ENCODE results near the gene CEBPG.

The CEBPG gene

DNA sequence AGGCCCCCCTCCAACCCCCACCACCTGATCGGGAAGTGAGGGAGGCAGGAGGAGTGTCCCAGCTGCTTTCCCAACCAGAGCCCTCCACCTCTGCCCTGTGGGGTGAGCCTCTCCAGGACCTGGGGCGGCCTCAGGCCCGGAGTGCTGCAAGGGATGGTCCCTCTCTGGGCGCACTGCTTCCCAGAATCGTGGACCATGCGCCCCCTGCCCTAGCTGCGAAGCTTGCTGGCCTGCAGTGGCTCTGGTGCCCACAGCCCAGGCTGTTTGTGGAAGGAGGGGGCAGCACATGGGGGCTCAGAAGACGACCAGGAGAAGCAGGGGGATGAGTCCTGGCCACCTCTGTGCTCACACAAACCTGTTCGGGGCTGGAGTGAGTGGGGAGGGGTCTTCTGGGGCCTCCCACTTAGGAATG lies 33.6 kb downstream of the CEBPG start:
- no peak for DNase-seq (ENCODE audit: low read depth)

DNA sequence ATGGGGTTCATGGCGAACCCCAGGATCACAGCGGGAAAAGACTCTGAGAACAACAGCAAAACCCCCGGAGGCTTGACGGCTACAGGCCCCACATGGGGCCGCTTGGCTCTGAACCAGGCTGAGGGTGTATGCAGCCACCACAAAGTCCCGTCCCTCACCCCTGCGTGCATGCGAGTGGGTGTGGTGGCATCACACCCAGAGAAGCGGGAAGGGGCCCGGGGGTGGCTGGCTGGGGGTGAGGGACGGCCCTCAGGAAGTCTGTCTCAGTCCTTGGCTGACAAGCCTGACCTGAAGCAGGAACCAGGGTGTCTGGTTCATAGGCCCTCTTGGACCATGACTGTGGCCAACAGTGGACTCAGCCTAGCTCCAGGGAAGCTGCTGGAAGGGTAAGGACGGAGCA lies 34.2 kb downstream of the CEBPG start:
- DNase-seq (ENCODE audit: low read depth): no peak

GRCh38 chr19:33408116-33408515 lies 34.6 kb downstream of the CEBPG start:
- no peak for DNase-seq (ENCODE audit: low read depth)

DNA sequence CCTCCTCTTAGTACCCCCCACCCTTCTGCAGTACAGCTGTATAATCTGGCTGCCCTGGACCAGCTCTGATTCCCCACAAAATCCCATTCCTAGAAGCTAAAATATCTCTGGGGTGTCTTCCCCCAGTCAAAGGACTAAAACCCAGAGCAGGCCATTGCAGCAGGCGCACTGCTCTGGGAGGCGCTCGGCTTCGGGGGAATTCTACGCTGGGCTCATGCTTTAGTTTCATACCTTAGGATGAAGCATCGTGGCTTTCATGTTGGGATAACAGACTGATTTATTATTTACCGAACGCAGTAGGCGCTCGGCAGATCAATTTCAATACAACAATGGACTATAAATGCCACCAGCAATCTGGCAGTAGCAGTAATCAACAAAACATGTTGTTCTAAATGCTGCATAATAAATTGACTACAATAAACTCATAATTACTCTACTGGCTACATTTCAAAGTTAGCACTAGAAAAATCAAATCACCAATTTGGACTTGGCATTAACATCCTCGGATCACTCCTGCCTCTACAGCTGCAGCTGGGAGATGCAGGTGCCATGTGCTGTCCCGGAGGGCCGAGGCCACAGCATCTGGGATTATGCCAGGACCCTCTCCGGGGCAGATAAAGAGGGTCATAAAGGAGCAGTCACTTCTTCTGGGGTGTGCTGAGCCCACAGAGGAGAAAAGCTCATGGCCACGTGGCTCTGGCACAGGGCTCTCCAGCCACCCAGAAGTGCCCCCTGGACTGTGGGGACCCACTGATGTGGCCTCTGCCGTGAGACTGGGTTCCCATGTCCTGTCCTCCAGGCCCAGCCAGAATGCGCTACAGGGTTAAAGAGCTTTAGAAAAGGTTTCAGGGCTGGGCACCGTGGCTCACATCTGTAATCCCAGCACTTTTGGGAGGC lies 35.3 kb downstream of the CEBPG start:
- DNase-seq (ENCODE audit: low read depth): no peak

DNA sequence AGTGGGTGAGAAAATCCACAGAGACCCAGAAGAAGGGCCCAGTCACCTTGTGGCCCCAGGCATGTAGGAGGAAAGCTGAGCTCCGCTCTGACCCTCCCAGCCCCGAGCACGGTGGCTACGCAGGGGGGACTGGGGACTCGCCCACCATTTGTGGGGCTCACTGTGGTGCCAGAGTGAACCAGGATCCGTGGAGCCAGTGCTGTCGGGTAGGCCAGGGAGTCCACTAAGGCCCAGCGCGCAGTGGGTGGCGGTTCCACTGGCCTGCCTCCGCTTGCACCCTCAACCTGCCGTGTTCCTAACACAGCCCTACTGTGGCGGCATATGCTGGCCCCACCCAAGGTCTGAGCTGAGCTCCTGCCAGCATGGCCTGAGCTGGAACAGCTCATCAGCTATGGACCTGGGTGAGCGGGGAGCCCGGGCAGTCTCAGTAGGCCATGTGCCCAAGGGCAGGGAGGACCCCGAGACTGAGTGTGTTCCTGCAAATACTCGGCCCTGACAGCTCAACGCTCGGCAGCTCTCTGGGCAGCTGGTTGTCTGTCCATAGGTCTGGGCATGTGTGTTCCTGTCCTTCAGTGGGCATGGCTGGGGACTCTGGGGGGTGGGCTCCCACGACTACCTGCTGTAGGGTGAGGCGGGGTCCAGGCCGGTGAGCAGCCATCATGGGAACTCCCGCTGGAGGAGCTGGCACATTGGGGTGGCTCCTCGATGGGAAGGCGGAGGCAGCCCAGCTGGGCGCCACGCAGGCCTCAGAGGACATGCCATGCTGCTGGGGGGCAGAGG lies 36.6 kb downstream of the CEBPG start:
- no peak for DNase-seq (ENCODE audit: low read depth)

GRCh38 chr19:33410915-33411401 lies 37.4 kb downstream of the CEBPG start:
- no peak for DNase-seq (ENCODE audit: low read depth)

DNA sequence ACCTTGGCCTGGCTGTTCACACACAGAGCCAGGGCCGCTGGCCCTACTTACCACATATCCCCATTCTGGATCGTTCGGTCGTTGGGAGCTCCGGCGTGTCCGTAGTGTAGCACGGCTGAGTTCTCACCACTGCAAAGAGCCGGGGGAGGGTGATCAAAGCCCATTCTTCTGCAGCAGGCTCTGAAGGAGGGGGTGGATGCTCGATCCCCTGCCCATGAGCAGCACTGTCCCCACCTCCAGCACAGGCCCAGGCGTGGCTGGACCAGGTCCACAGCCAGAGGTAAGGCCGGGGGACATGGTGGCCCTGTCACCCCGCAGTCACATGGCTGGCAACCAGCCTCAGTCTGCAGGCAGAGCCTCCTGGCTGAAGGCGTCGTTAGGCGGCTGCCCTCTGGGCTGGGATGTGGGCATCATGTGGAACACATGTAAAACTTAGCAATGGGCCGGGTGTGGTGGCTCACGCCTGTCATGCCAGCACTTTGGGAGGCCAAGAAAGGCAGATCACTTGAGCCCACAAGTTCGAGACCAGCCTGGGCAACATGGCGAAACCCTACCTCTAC lies 38.2 kb downstream of the CEBPG start:
- DNase-seq (ENCODE audit: low read depth): no peak

DNA sequence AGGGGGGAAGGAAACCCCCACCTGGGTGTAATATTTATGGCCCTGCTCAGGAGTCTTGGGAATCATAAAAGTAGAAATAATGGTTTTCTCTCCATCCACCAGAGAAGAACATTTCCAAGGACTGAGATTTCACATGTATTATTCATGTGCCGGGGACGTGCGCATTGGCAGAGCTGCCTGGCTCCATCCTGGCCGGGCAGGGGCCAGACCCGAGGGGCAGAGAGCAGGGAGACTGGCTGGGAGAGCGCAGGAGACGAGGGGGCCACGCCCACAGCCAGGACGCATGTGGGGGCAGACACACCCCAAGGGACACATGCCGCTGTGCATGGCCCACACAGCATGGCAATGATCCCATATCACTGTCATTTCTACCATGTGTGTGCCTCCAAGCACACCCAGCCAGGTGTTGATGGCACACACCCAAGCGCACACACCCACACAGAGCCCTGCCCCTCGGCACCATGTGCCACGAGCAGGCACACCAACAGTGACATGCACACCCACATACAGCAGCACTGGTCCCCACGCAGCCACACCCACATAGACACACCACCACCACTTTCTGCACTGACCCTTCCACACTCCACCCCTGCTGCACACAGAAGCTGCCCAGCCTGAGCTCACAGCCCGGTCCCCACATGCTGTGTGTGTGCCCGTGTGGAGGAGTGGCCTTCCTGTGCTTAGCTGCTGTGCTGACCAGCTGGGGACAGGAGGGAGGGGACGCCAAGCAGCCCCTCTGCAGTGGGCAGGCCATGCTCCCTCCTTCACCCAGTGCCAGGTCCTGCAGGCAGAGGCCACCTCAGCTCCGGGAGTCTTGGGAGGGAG lies 39.3 kb downstream of the CEBPG start:
- no peak for DNase-seq (ENCODE audit: low read depth)

- no peak for DNase-seq (ENCODE audit: low read depth)
These were observed 39.9 kb downstream of the CEBPG start for GRCh38 chr19:33413426-33413725.

- no peak for DNase-seq (ENCODE audit: low read depth)
These were observed 40.6 kb downstream of the CEBPG start for GRCh38 chr19:33413868-33414666.

GRCh38 chr19:33414667-33415605 lies 41.4 kb downstream of the CEBPG start:
- DNase-seq (ENCODE audit: low read depth): no peak

DNA sequence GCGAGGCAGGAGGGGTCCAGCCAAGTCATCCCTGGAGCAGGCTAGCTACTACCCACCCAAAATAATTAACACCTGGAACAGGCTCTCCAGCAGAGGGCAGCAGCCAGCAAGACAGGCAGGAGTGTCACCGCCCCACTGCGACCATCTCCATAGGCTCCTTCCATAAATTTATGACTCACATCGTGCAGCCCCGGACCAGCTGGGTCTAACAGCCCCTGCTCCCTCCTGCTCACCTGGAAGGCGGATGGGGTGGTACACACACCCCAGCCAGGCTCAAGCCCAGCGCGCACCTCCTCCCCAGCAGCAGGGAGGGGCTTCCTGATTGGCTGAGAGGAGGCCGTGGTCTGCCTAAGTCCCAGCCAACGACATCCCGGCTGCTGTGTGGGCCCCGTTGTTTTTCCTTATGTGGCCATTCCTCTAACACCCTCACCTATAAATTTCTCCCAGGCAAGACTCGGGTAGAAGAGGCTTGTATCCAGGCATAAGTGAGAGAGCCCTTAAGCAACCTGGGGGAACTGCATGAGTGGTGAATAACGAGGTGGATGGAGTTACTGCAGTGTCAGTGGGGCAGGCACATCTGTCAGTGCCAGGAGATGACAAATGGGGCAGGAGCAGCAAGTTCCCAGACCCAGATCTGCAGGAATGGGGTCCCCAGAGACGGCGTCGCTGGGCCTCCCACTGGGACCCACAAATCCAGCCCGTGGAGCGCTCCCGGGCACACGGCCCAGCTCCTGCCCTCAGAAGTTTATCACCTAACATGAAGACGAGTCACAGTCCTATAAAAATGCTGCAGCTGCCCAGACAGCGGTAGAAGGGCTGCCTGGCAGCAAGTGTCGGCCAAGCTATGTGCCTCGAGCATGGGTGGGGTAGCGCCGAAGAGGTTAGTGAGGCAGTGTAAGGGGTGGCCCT lies 43.1 kb downstream of the CEBPG start:
- peak; percentile 44 for DNase-seq (ENCODE audit: low read depth)

GRCh38 chr19:33417751-33418150 lies 44.2 kb downstream of the CEBPG start:
- DNase-seq (ENCODE audit: low read depth): no peak

DNA sequence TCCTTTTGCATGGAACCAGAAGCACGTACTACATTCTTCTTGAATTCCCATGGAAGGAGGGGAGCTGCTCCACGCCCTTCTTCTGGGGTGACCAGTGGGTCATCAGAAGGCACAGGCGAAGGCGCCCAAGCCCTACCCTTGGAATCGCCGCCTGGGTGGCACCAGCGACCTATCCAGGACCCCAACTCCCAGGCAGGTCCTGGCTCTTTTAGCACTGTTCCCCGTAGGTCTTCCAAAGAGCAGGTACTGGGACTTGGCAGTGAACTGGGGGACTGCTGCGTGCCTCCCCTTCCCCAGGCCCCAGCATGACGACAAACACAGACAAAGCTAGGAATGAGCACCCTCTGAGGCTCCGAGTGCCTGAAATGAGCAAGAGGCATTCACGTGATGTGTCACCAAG lies 45.0 kb downstream of the CEBPG start:
- no peak for DNase-seq (ENCODE audit: low read depth)

GRCh38 chr19:33418871-33419787 lies 45.6 kb downstream of the CEBPG start:
- no peak for DNase-seq (ENCODE audit: low read depth)

DNA sequence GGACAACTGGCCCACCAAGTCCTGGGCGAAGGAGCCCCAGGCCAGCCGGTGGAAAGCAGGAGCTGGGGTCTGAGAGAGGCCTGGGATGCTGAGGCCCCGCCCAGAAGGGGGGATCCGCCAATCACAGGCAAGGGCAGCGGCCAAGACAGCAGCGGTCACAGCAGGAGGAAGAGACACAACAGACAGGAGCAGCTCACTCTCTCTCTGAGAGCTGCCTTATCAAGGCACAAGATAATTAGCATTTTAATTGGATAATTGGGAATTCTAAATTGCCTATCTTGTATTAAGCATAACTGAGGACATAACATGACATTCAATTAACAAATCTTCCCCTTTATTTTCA lies 46.2 kb downstream of the CEBPG start:
- no peak for DNase-seq (ENCODE audit: low read depth)

GRCh38 chr19:33420821-33421220 lies 47.3 kb downstream of the CEBPG start:
- no peak for DNase-seq (ENCODE audit: low read depth)

- DNase-seq (ENCODE audit: low read depth): no peak
These were observed 47.9 kb downstream of the CEBPG start for GRCh38 chr19:33421368-33421767.
